ENCODE data around the gene TWSG1.
A peak's percentile ranks its signal among the peaks of the same experiment; 100 is the strongest.
"Not testable (repeated sequence)": the region's sequence is repeated elsewhere in the genome, so short reads cannot be mapped to it uniquely, and the experiment has no call there.

The TWSG1 gene

GRCh38 chr18:9334973-9335696 is 562 bp downstream of the TWSG1 start:
- DNase-seq (ENCODE audit: low read depth in 2 of 2, low spot score in 1 of 2) = peak; percentile 1 to 3

GRCh38 chr18:9335697-9336045 is 1.1 kb downstream of the TWSG1 start:
- no peak for DNase-seq (ENCODE audit: low read depth in 2 of 2, low spot score in 1 of 2)

GRCh38 chr18:9336827-9337226 is 2.3 kb downstream of the TWSG1 start:
- DNase-seq (ENCODE audit: low read depth in 2 of 2, low spot score in 1 of 2) = no peak

GRCh38 chr18:9337873-9338272 is 3.3 kb downstream of the TWSG1 start:
- DNase-seq (ENCODE audit: low read depth in 2 of 2, low spot score in 1 of 2) = no peak

- no peak for DNase-seq (ENCODE audit: low read depth in 2 of 2, low spot score in 1 of 2)
Observed at GRCh38 chr18:9340472-9340871, 5.9 kb downstream of the TWSG1 start.

GRCh38 chr18:9343577-9343976 is 9.0 kb downstream of the TWSG1 start:
- DNase-seq (ENCODE audit: low read depth in 2 of 2, low spot score in 1 of 2) = no peak

- DNase-seq (ENCODE audit: low read depth in 2 of 2, low spot score in 1 of 2) = no peak
Observed at GRCh38 chr18:9346775-9347174, 12.2 kb downstream of the TWSG1 start.

- DNase-seq (ENCODE audit: low read depth in 2 of 2, low spot score in 1 of 2) = no peak
Observed at GRCh38 chr18:9348079-9348671, 13.6 kb downstream of the TWSG1 start.

GRCh38 chr18:9348766-9349165 is 14.2 kb downstream of the TWSG1 start:
- DNase-seq (ENCODE audit: low read depth in 2 of 2, low spot score in 1 of 2) = no peak

- DNase-seq (ENCODE audit: low read depth in 2 of 2, low spot score in 1 of 2) = no peak
Observed at GRCh38 chr18:9353596-9353995, 19.0 kb downstream of the TWSG1 start.

GRCh38 chr18:9354256-9354655 is 19.7 kb downstream of the TWSG1 start:
- no peak for DNase-seq (ENCODE audit: low read depth in 2 of 2, low spot score in 1 of 2)

- no peak for DNase-seq (ENCODE audit: low read depth in 2 of 2, low spot score in 1 of 2)
Observed at GRCh38 chr18:9356976-9357375, 22.4 kb downstream of the TWSG1 start.

GRCh38 chr18:9359796-9360195 is 25.2 kb downstream of the TWSG1 start:
- no peak for DNase-seq (ENCODE audit: low read depth in 2 of 2, low spot score in 1 of 2)

GRCh38 chr18:9361191-9361590 is 26.6 kb downstream of the TWSG1 start:
- no peak for DNase-seq (ENCODE audit: low read depth in 2 of 2, low spot score in 1 of 2)

- DNase-seq (ENCODE audit: low read depth in 2 of 2, low spot score in 1 of 2) = no peak
Observed at GRCh38 chr18:9362869-9363268, 28.3 kb downstream of the TWSG1 start.

GRCh38 chr18:9364242-9364641 is 29.7 kb downstream of the TWSG1 start:
- DNase-seq (ENCODE audit: low read depth in 2 of 2, low spot score in 1 of 2) = no peak

GRCh38 chr18:9365406-9365805 is 30.8 kb downstream of the TWSG1 start:
- no peak for DNase-seq (ENCODE audit: low read depth in 2 of 2, low spot score in 1 of 2)

GRCh38 chr18:9366126-9366714 is 31.6 kb downstream of the TWSG1 start:
- no peak for DNase-seq (ENCODE audit: low read depth in 2 of 2, low spot score in 1 of 2)

- not testable (repeated sequence) for DNase-seq (ENCODE audit: low read depth in 2 of 2, low spot score in 1 of 2)
Observed at GRCh38 chr18:9373254-9373653, 38.7 kb downstream of the TWSG1 start.

GRCh38 chr18:9379118-9379517 is 44.5 kb downstream of the TWSG1 start:
- no peak for DNase-seq (ENCODE audit: low read depth in 2 of 2, low spot score in 1 of 2)

GRCh38 chr18:9380101-9380500 is 45.5 kb downstream of the TWSG1 start:
- DNase-seq (ENCODE audit: low read depth in 2 of 2, low spot score in 1 of 2) = no peak

- no peak for DNase-seq (ENCODE audit: low read depth in 2 of 2, low spot score in 1 of 2)
Observed at GRCh38 chr18:9380621-9381395, 46.2 kb downstream of the TWSG1 start.

Data from stimulated activated CD8-positive, alpha-beta memory T cell treated with anti-CD3 and anti-CD28 coated beads, Interleukin-4, amount 100 ng/mL, for 1 hour (primary cell).